Activated naive CD8-positive, alpha-beta T cell treated with anti-CD3 and anti-CD28 coated beads for 36 hours (primary cell): Measurements from ENCODE around the gene ENPP6. TPM values are rescaled to one million over a fixed set of nuclear protein-coding genes. Genes with fewer than 3 reads are reported as not detected.

ENCODE experiments used
- DNase-seq: peaks from one replicate; pipeline ENCODE4 v3.0.0; 2021
- H3K27ac Mint-ChIP-seq: one replicate; pipeline ENCODE4 v1.8.0; 2022; ENCODE audit warnings: mild to moderate bottlenecking, moderate library complexity, mixed read lengths
- H3K27me3 Mint-ChIP-seq: one replicate; pipeline ENCODE4 v1.8.0; 2022; ENCODE audit warnings: mild to moderate bottlenecking, mixed read lengths
- H3K36me3 Mint-ChIP-seq: one replicate; pipeline ENCODE4 v1.8.0; 2021; ENCODE audit warnings: mild to moderate bottlenecking, mixed read lengths
- H3K4me1 Mint-ChIP-seq: one replicate; pipeline ENCODE4 v1.8.0; 2021; ENCODE audit warnings: mixed read lengths
- H3K4me3 Mint-ChIP-seq: one replicate; pipeline ENCODE4 v1.8.0; 2022; ENCODE audit warnings: mild to moderate bottlenecking, moderate library complexity, mixed read lengths
- H3K9me3 Mint-ChIP-seq: one replicate; pipeline ENCODE4 v1.8.0; 2022; ENCODE audit warnings: mixed read lengths
- total RNA-seq, 2 experiments: library from RNA; stranded (reverse); gene quantifications; one replicate each; pipeline ENCODE4 v1.2.3, GENCODE V29; 2021

Gene ENPP6
- total RNA-seq = under 1 TPM; 0.26 to 0.45 TPM

GRCh38 chr4:184217634-184218033, at the start of gene ENPP6:
Gene ENPP6, minus strand, starts transcription at chr4:184217873. Its CDS starts 54 bp downstream, at chr4:184217819.
- H3K4me3 Mint-ChIP-seq = no peak within 1 kb of the TSS
- DNase-seq = no peak
- no peak within 1 kb of the TSS for H3K27ac Mint-ChIP-seq
- H3K36me3 Mint-ChIP-seq = no peaks in the 10 kb centered on the region
- H3K9me3 Mint-ChIP-seq = peaks cover 2% of the 10 kb centered on the region
- H3K4me1 Mint-ChIP-seq = no peaks in the 10 kb centered on the region
- H3K27me3 Mint-ChIP-seq = peaks cover 23% of the 10 kb centered on the region

- peaks cover 4% of the 10 kb centered on the region for H3K36me3 Mint-ChIP-seq
- peak overlapping the region; percentile 95 for H3K27ac Mint-ChIP-seq
- DNase-seq = no peak
- H3K27me3 Mint-ChIP-seq = no peaks in the 10 kb centered on the region
- H3K4me3 Mint-ChIP-seq = peak overlapping the region; percentile 67
- peaks cover 57% of the 10 kb centered on the region for H3K4me1 Mint-ChIP-seq
- H3K9me3 Mint-ChIP-seq = no peaks in the 10 kb centered on the region
Observed at GRCh38 chr4:184267206-184267608, 49.5 kb upstream of the ENPP6 start.

GRCh38 chr4:184265546-184266351, 48.1 kb upstream of the ENPP6 start:
- H3K4me1 Mint-ChIP-seq = peaks cover 57% of the 10 kb centered on the region

DNA sequence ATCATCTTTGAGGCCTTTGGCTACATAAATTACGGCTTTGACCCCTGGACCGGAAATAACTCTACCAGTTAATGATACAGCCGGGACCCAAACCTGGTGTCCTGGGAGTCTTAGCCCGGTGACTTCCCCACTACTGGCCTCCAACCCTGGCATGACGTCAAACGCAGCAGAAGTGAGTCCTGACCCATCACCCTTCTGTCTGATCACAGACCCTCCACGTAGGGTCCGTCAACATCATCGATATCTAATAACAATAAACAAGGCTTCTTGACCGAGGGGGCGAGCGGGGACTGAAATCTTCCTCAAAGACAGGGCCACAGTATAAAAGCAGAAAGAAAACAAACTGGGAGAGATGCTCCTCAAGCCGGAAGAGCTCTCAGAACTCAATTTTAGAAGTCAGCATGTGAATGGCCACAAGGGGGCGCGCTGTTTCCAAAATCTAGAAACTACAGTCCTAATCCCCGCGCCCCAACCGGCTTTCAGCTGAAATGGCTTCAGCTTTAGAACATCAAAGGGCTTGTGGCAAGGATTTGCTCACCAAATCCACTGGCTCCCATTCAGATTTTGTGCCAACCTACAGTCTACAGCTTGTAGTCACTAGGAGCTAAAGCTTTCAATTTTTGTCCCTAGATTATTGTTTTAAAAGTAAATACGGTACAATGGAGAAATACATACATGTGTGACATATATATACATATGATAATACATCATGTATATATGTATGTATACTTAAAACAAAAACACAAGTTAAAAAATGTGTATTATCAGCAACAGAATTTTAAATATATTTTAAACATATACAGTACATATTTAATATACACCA, 46.4 kb upstream of the ENPP6 start:
- H3K9me3 Mint-ChIP-seq = no peaks in the 10 kb centered on the region
- H3K4me3 Mint-ChIP-seq = no peak overlapping the region
- H3K27ac Mint-ChIP-seq = peak overlapping the region; percentile 47
- DNase-seq = peak; percentile 86
- no peaks in the 10 kb centered on the region for H3K36me3 Mint-ChIP-seq
- H3K27me3 Mint-ChIP-seq = no peaks in the 10 kb centered on the region
- H3K4me1 Mint-ChIP-seq = peaks cover 48% of the 10 kb centered on the region

More at GRCh38 chr4:184265546-184266351, 48.1 kb upstream of the ENPP6 start:
- no peak for DNase-seq
- H3K36me3 Mint-ChIP-seq = peaks cover 4% of the 10 kb centered on the region
- H3K27ac Mint-ChIP-seq = peak overlapping the region; percentile 31
- H3K27me3 Mint-ChIP-seq = no peaks in the 10 kb centered on the region
- no peaks in the 10 kb centered on the region for H3K9me3 Mint-ChIP-seq
- H3K4me3 Mint-ChIP-seq = peak overlapping the region; percentile 9

GRCh38 chr4:184263461-184263860, 45.8 kb upstream of the ENPP6 start:
- DNase-seq = no peak
- Mint-ChIP-seq H3K9me3 (no peaks in the 10 kb centered on the region), H3K4me3 (no peak overlapping the region), H3K4me1 (peaks cover 43% of the 10 kb centered on the region), H3K36me3 (no peaks in the 10 kb centered on the region), H3K27me3 (no peaks in the 10 kb centered on the region), H3K27ac (no peak overlapping the region)

DNA sequence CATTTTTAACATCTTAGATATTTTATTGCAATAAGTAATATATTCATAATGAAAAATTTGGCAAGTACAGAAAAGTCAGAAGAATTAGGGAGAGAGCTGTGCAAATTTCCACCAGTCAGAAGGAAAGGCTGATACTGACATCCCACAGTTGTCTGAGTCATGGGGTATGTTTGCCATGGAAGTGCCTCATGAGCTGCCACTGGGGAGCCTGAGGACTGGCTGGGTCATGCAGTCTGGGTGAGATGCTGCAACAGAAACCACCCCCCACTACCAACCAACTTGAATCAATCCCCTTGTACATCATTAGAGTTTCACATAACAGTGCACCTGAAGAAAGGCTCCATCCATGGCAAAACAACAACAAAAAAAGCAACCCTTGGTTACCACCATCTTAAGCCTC, 45.2 kb upstream of the ENPP6 start:
- no peaks in the 10 kb centered on the region for H3K36me3 Mint-ChIP-seq
- H3K27ac Mint-ChIP-seq = no peak overlapping the region
- DNase-seq = no peak
- H3K9me3 Mint-ChIP-seq = no peaks in the 10 kb centered on the region
- H3K4me3 Mint-ChIP-seq = no peak overlapping the region
- H3K27me3 Mint-ChIP-seq = no peaks in the 10 kb centered on the region
- H3K4me1 Mint-ChIP-seq = peaks cover 37% of the 10 kb centered on the region

- Mint-ChIP-seq H3K4me1 (peaks cover 26% of the 10 kb centered on the region), H3K36me3 (no peaks in the 10 kb centered on the region)
Observed at GRCh38 chr4:184261246-184261645, 43.6 kb upstream of the ENPP6 start.

DNA sequence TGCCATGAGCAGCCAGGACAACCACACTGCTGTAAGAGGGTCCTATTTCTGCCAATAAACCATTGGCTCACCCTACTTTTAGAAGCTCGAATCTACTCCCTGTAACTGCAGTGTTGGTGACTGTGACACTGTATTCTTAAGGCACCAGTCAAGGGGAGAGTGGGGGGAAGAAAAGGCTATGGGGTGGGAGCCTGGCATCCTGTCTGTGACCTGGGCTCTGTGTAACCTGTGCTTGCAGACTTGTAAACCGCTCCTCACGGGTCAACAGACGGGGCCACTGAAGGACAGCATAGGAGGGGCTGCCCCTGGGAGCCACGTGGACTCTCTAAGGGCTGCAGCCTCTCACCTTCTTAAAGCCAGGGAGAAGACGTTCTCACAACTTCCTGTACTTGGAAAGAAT, 42.2 kb upstream of the ENPP6 start:
- no peak for DNase-seq
- Mint-ChIP-seq H3K9me3 (no peaks in the 10 kb centered on the region), H3K27me3 (no peaks in the 10 kb centered on the region), H3K36me3 (no peaks in the 10 kb centered on the region), H3K4me3 (no peak overlapping the region), H3K27ac (no peak overlapping the region), H3K4me1 (peaks cover 14% of the 10 kb centered on the region)

More at GRCh38 chr4:184261246-184261645, 43.6 kb upstream of the ENPP6 start:
- Mint-ChIP-seq H3K4me3 (no peak overlapping the region), H3K27me3 (no peaks in the 10 kb centered on the region), H3K27ac (no peak overlapping the region), H3K9me3 (no peaks in the 10 kb centered on the region)
- no peak for DNase-seq

DNA sequence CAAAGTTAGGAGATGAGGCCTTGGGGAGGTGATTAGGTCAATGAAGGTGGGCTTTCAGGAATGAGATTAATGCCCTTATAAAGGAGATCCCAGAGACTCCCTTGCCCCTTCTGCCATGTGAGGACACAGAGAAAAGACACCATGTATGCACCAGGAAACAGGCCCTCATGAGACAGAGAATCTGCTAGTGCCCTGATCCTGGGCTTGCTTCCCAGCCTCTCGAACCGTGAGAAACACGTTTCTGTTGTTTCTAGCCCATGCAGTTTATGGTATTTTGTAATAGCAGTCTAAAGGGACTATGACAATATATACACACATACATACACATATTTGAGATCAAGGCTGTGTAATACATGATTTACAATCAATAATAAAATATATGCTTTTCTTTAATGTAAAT, 41.4 kb upstream of the ENPP6 start:
- Mint-ChIP-seq H3K4me3 (no peak overlapping the region), H3K9me3 (no peaks in the 10 kb centered on the region), H3K4me1 (peaks cover 13% of the 10 kb centered on the region), H3K27ac (no peak overlapping the region), H3K36me3 (no peaks in the 10 kb centered on the region), H3K27me3 (no peaks in the 10 kb centered on the region)
- no peak for DNase-seq

GRCh38 chr4:184255871-184256642, 38.4 kb upstream of the ENPP6 start:
- H3K27me3 Mint-ChIP-seq = no peaks in the 10 kb centered on the region
- no peak overlapping the region for H3K27ac Mint-ChIP-seq
- H3K4me3 Mint-ChIP-seq = no peak overlapping the region
- peaks cover 14% of the 10 kb centered on the region for H3K4me1 Mint-ChIP-seq
- H3K9me3 Mint-ChIP-seq = peaks cover 2% of the 10 kb centered on the region
- DNase-seq = no peak
- H3K36me3 Mint-ChIP-seq = peaks cover 2% of the 10 kb centered on the region

- Mint-ChIP-seq H3K4me1 (peaks cover 19% of the 10 kb centered on the region), H3K9me3 (peaks cover 2% of the 10 kb centered on the region), H3K27ac (no peak overlapping the region), H3K36me3 (peaks cover 2% of the 10 kb centered on the region), H3K4me3 (no peak overlapping the region), H3K27me3 (no peaks in the 10 kb centered on the region)
- DNase-seq = no peak
Observed at GRCh38 chr4:184255361-184255760, 37.7 kb upstream of the ENPP6 start.

DNA sequence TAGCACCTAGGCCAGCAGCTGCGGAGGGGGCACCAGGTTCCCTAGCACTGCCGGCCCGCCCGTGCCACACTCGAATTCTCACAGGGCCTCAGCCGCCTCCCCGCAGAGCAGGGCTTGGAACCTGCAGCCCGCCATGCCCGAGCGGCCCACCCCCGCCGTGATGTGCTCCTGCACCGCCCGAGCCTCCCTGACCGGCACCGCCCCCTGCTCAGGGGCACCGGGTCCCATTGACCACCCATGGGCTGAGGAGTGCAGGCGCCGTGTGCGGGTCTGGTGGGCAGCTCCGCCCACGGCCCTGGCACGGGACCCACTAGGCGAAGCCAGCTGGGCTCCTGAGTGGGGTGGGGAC, 35.4 kb upstream of the ENPP6 start:
- Mint-ChIP-seq H3K27me3 (no peaks in the 10 kb centered on the region), H3K4me1 (peaks cover 21% of the 10 kb centered on the region), H3K27ac (no peak overlapping the region), H3K36me3 (peaks cover 2% of the 10 kb centered on the region), H3K9me3 (peaks cover 2% of the 10 kb centered on the region), H3K4me3 (no peak overlapping the region)
- no peak for DNase-seq

DNA sequence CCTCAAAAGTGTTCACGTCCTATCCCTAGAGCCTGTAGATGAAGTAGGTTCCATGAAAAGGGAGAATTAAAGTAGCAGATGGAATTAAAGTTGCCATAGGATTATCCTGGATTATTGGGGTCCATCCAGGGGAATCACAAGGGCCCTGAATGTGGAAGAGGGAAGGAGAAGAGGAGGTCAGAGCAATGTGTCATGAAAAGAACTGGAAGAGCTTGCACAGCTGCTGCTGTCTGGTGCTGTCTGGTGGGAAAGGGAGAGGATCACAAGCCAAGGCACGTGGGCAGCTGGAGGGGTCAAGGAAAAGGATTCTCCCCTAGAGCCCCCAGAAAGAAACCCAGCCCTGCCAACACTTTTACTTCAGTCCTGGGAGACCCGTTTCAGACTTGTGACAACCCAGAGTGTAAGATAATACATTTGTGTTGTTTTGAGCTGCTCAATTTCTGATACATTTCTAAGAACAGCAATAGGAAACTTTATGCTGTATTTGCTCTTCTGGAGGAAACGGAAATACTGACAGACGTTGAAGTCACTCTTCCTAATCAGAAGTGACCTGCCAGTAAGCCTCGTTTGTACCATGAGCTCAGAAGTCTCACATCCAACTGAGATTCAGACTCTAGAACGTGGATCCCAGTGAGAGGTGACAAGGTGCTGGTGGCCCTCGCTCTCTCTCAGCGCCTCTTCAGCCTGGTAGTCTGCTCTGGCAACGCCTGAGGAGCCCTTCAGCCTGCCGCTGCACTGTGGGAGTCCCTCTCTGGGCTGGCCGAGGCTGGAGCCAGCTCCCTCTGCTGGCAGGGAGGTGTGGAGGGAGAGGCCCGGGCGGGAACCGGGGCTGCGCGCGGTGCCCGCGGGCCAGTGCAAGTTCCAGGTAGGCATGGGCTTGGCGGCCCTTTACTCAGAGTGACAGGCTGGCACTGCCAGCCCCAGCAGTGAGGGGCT, 34.7 kb upstream of the ENPP6 start:
- Mint-ChIP-seq H3K9me3 (peaks cover 2% of the 10 kb centered on the region), H3K27me3 (no peaks in the 10 kb centered on the region), H3K27ac (peak overlapping the region; percentile 91), H3K4me3 (no peak overlapping the region), H3K4me1 (peaks cover 21% of the 10 kb centered on the region), H3K36me3 (peaks cover 2% of the 10 kb centered on the region)
- no peak for DNase-seq

DNA sequence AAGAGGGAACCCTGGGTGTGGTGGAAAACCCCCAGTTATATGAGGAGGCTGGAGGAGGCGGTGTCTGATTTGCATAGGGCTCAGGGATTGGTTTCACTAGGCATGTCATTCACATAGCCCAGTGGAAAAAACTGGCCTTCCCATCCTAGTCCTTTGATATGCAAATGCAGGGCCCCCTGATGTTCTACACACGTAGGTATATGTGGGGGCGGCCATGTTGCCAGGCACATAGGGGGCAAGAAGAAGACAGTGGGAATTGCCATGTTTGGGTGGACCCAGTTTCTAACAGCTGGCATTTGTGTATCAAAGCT, 34.0 kb upstream of the ENPP6 start:
- H3K27me3 Mint-ChIP-seq = no peaks in the 10 kb centered on the region
- DNase-seq = peak; percentile 57
- H3K4me3 Mint-ChIP-seq = no peak overlapping the region
- H3K36me3 Mint-ChIP-seq = peaks cover 2% of the 10 kb centered on the region
- peaks cover 21% of the 10 kb centered on the region for H3K4me1 Mint-ChIP-seq
- peak overlapping the region; percentile 91 for H3K27ac Mint-ChIP-seq
- H3K9me3 Mint-ChIP-seq = peaks cover 2% of the 10 kb centered on the region
